ENCODE measurements around the gene YLPM1.

YLPM1 gene

DNA sequence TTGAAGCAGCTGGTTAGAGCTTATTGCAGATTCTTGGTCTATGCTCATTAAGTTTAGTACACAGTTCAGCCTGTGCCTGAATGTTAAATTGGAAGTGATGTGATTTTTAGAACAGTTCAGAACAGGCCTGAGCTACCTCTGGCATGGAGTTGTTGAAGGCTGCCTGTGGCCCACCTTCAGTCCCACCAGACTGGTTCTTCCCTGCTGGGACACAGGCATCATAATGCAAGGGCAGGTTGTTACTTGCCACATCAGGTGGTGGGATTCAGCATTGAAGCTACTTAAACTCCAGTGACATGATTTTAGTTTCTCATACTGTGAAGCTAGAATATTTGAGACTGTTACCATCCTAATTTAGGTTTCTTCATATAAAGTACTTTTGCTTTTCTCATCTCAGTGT, 63.5 kb downstream of the YLPM1 start:
- TF ChIP-seq POLR2AphosphoS5 (IDR thresholded peaks at IDR 0.05; ENCODE audit: low read depth, low read length) (no peak), POLR2A (IDR thresholded peaks at IDR 0.05; ENCODE audit: low read depth, low read length) (no peak), TAF1 (IDR thresholded peaks at IDR 0.05; ENCODE audit: borderline replicate concordance, low read depth, low read length) (no peak)
- DNase-seq (ENCODE audit: insufficient read length) (no peak), FAIRE-seq (peak; percentile 5)

DNA sequence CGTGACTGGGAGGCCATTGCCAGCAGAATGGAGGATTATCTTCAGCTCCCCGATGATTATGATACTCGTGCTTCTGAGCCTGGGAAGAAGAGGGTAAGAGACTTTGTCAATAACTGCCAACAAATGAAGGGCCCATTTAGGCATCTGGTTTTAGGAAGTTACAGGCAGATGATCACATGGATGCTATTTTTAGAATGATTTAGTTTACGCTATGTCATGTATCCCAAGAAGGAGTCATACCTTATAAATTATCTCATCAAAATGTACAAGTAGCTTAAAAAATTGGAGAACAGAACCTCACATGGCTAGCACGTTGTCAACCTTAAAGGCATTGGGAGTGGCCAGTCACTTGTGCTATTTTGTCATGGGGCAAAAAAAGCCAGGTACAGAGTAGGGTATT, 66.1 kb downstream of the YLPM1 start:
- TF ChIP-seq TAF1 (IDR thresholded peaks at IDR 0.05; ENCODE audit: borderline replicate concordance, low read depth, low read length) = no peak
- TF ChIP-seq POLR2A (IDR thresholded peaks at IDR 0.05; ENCODE audit: low read depth, low read length) = no peak
- no peak for TF ChIP-seq POLR2AphosphoS5 (IDR thresholded peaks at IDR 0.05; ENCODE audit: low read depth, low read length)
- DNase-seq (ENCODE audit: insufficient read length) (no peak), FAIRE-seq (no peak)

DNA sequence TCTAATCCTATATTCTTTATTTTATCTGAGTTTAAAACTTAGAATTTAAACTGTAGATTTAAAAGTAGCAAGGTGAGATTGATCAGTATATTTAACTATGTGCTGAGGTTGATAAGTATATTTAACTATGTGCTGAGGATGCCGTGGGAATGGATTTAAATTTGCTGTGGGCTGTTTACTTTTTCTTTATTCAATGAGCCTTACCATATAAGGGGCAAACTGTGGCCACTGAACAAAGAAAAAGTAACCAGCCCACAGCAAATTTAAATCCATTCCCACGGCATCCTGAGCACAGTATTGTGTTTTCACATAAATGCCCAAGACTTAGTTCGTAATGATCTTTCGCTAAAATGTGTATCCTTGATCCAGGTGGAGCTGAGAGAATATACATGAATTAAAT, 69.7 kb downstream of the YLPM1 start:
- FAIRE-seq (no peak), DNase-seq (ENCODE audit: insufficient read length) (no peak)
- TF ChIP-seq TAF1 (IDR thresholded peaks at IDR 0.05; ENCODE audit: borderline replicate concordance, low read depth, low read length) (no peak), POLR2AphosphoS5 (IDR thresholded peaks at IDR 0.05; ENCODE audit: low read depth, low read length) (no peak), POLR2A (IDR thresholded peaks at IDR 0.05; ENCODE audit: low read depth, low read length) (no peak)

DNA sequence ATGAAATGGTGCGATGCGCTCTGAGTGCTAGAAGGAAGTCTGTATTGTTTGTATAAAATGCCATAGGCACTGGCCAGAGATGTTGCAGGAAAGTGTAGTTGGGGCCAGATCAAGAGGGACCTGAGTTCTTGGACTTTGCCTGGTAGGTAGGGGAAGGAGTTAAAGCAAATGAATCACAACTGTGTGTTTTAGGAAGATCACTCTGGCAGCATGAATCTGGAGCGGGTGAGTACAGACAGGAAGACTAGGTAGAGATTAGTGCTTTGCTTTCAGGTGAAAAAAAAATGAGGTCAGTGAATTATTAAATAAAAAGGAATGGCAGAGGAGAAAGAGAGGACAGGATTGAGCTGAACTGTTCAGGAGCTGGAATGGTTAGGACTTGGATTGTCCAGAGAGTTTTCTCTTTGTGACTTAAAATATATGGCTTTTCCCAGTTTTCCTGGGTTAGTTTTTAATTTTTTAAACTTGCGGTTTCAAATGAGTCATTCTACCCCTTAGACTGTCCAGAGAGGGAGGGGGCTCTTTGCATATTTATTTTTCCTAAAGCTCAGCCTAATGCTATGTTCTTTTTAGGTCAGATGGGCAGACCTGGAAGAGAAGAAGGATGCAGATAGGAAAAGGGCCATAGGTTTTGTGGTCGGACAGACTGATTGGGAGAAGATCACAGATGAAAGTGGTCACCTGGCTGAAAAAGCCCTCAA, 71.7 kb downstream of the YLPM1 start:
- FAIRE-seq = peak; percentile 76
- DNase-seq (ENCODE audit: insufficient read length) = no peak
- no peak for TF ChIP-seq POLR2A (IDR thresholded peaks at IDR 0.05; ENCODE audit: low read depth, low read length)
- no peak for TF ChIP-seq TAF1 (IDR thresholded peaks at IDR 0.05; ENCODE audit: borderline replicate concordance, low read depth, low read length)
- TF ChIP-seq POLR2AphosphoS5 (IDR thresholded peaks at IDR 0.05; ENCODE audit: low read depth, low read length) = no peak

DNA sequence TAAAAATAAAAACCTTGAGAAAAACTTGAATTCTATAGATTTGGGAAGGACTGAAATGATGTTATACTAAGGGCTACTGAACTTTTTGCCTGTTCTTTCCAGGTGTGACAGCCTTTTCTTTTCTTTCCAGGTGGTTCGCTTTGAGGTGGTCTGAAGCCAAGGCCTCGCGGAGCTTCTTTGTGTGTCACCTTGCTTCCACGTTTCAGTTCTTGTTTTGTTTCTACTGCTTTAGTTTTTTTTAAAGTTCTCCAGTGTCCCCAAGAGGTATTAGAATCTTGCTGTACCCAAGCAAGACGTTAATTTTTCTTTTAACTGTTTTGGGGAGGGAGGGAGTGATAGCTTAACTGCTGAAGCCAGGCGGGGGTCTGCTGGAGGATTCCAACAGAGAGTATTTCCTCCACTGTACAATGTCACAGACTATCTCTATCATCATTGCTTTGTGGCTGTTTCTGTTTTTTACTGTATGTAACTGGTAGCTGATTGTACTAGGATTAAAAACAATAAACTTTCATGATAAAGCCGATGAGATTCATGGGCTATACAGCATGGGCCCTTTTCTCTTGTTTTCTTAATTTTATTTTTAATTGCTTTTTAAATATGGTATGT, 72.6 kb downstream of the YLPM1 start:
- DNase-seq (ENCODE audit: insufficient read length) = no peak
- FAIRE-seq = peak; percentile 63
- TF ChIP-seq POLR2A (IDR thresholded peaks at IDR 0.05; ENCODE audit: low read depth, low read length) = no peak
- TF ChIP-seq POLR2AphosphoS5 (IDR thresholded peaks at IDR 0.05; ENCODE audit: low read depth, low read length) = no peak
- TF ChIP-seq TAF1 (IDR thresholded peaks at IDR 0.05; ENCODE audit: borderline replicate concordance, low read depth, low read length) = no peak

DNA sequence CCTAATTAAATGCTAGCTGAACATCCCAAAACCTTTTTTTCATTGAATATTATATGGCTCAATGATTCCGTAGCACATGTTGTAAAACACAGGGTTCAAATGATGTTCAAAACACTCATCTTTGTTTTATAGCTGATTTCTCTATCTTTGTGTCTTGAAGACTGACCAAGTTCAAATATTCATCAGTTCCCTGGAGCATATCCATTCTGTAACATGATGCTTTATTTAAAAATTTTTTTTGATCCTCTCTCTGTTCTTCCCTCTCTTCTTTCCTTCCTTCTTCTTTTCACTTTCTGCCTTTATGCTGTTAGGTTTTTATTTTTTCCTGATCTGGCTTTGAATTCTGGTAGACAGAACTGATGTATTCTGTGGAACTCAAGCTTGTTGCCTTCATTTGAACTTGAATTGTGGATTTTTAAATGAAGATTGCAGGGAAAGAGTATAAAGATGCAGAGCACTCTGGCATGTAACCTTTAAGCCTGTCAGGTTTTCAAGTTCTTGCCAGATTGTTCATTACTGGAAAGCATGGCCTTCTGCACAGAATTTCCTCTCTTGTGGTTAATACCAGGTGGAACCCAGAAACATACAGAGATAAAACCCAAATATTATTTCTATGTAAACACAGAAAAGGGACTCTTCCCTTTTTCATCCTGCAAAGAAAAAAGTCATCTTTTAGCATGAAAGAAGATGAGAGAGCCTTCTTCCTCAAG, 73.3 kb downstream of the YLPM1 start:
- no peak for TF ChIP-seq POLR2AphosphoS5 (IDR thresholded peaks at IDR 0.05; ENCODE audit: low read depth, low read length)
- peak; percentile 88 for FAIRE-seq
- DNase-seq (ENCODE audit: insufficient read length) = no peak

DNA sequence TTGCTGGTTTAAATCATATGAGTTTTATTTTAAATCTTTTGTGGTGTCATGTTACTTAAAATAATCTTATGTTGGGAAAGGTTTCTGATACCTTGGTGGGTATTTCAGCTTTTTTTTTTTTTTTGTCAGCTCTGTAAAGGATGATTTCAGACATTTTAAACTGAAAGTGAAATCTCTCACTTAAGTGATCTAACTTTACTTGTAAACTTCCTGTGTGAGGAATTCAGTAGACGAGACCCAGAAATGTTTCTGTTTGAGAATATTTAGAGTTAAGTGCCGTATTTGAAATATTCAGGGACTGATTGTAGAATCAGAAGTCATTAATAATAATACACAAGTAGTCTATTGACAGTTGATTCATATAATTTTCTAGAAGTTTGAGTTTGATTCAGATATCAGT, 75.0 kb downstream of the YLPM1 start:
- FAIRE-seq = no peak
- DNase-seq (ENCODE audit: insufficient read length) = no peak
- TF ChIP-seq POLR2A (IDR thresholded peaks at IDR 0.05; ENCODE audit: low read depth, low read length) = no peak
- TF ChIP-seq POLR2AphosphoS5 (IDR thresholded peaks at IDR 0.05; ENCODE audit: low read depth, low read length) = no peak
- no peak for TF ChIP-seq TAF1 (IDR thresholded peaks at IDR 0.05; ENCODE audit: borderline replicate concordance, low read depth, low read length)

DNA sequence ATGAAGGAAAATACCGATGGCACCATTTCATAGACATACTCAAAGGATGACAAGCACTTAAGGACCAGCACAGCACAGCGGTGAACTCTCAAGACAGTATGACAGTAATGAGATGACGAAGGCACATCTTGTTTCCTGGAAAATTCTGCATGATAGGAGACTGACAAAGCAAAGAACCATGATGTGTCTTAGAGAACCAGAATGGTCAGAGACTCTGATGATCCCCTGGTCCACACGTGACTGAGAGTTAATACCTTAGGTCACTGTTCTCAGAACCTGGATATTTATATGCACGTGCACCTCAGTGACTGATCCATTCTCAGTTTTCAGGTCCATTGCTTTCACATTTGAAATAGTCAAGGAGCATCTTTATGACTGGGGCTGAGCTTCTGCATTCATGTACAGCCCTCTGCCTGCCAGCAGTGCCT, 77.5 kb downstream of the YLPM1 start:
- DNase-seq (ENCODE audit: insufficient read length) (no peak), FAIRE-seq (no peak)
- no peak for TF ChIP-seq TAF1 (IDR thresholded peaks at IDR 0.05; ENCODE audit: borderline replicate concordance, low read depth, low read length)
- TF ChIP-seq POLR2A (IDR thresholded peaks at IDR 0.05; ENCODE audit: low read depth, low read length) = no peak
- TF ChIP-seq POLR2AphosphoS5 (IDR thresholded peaks at IDR 0.05; ENCODE audit: low read depth, low read length) = no peak

DNA sequence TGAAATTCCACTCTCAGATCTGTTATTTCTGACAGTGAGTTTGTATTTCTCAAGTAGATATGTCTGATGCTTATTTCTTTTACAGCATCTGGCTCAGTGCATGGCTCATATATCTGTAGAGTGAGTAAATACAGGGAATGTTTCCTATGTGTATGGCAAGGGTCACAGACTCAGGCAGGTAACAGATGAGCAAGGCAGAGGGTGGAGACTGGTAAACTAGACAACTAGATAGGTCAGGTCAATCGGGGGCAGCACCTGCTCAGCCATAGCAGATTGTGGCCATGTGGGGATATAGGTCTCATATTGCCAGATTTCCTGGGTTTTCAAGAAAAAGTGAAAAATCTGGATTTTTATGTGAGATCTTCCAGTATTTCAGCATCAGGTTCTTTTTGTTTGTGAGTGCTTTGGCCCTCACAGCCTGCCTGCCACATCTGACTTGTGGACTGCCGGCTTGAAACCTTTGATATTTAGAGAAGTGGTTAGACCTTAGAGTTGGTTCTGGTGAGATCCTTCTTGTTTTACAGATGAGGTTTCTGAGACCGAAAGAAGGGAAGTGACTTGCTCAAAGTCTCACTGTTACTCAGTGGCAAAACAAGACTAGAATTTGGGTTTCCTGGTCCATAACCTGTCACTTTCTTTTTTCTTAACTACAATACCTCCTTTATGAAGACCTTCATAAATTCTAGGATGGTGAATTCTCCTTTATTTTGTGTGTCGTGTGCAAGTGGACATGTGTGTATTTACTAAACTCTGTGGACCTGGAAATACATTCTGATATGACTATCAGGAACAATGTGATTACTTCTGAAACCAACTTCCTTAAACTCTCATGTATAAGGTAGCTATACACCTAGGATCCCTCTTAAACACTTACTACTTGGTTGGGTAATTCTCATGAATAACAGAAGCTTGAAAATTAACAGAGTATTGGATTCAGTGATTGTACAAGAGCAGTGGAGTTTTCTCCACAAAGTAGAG, 78.4 kb downstream of the YLPM1 start:
- TF ChIP-seq TAF1 (IDR thresholded peaks at IDR 0.05; ENCODE audit: borderline replicate concordance, low read depth, low read length) = no peak
- no peak for TF ChIP-seq POLR2A (IDR thresholded peaks at IDR 0.05; ENCODE audit: low read depth, low read length)
- TF ChIP-seq POLR2AphosphoS5 (IDR thresholded peaks at IDR 0.05; ENCODE audit: low read depth, low read length) = no peak
- DNase-seq (ENCODE audit: insufficient read length) = no peak
- FAIRE-seq = peak; percentile 92

DNA sequence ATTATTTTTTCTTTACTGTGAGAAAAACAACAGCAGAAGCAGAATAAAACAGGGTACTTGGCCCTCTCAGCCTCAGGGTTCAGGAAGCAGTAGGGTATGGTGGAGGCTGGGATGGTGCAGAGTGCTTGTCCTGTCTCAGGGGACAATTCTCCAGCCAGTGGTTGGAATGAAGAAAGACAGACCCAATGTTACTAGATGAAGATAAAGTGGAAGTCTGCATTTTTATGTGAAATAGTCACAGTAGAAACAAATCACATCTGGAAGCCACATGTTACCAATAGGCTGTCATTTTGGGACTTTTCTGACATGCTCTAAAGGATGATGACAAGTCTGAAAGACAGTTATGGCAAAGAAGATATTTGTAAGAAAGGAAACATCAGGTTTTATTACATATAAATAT, 80.5 kb downstream of the YLPM1 start:
- DNase-seq (ENCODE audit: insufficient read length) (no peak), FAIRE-seq (no peak)
- TF ChIP-seq POLR2A (IDR thresholded peaks at IDR 0.05; ENCODE audit: low read depth, low read length) = no peak
- no peak for TF ChIP-seq TAF1 (IDR thresholded peaks at IDR 0.05; ENCODE audit: borderline replicate concordance, low read depth, low read length)
- no peak for TF ChIP-seq POLR2AphosphoS5 (IDR thresholded peaks at IDR 0.05; ENCODE audit: low read depth, low read length)

DNA sequence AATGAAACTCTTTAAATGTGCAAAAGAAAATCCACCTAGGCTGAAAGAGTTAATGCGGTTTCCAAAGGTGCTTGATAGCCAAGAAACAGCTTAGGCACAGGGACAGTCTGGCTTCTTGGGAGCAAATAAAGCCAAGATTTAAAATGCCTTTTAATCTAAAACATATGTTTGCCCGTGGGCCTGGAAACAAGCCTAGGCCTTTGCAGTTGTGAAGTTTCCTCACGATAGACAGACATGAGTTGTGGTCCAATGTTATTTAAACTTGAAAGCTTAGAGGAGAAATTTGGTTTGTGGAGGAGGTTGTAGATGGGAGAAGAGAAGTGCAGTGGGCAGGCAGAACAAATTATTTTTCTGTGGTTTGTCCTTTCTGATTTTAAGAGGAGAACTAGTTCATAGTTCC, 83.1 kb downstream of the YLPM1 start:
- FAIRE-seq (no peak), DNase-seq (ENCODE audit: insufficient read length) (no peak)
- TF ChIP-seq POLR2AphosphoS5 (IDR thresholded peaks at IDR 0.05; ENCODE audit: low read depth, low read length) (no peak), TAF1 (IDR thresholded peaks at IDR 0.05; ENCODE audit: borderline replicate concordance, low read depth, low read length) (no peak), POLR2A (IDR thresholded peaks at IDR 0.05; ENCODE audit: low read depth, low read length) (no peak)
